Muscle layer of duodenum (tissue), 2 donors: ENCODE results near the gene MAP7.
"Not testable (repeated sequence)": the region's sequence is repeated elsewhere in the genome, so short reads cannot be mapped to it uniquely, and the experiment has no call there.

Experiments
- H3K27ac ChIP-seq: one replicate; pipeline ENCODE4 v1.7.0; 2013; ENCODE audit warnings: mild to moderate bottlenecking, low read length
- H3K27me3 ChIP-seq: one replicate; pipeline ENCODE4 v1.7.0; 2013; ENCODE audit warnings: low read depth, mild to moderate bottlenecking, control low read depth, low read length
- H3K36me3 ChIP-seq, 2 donors: one replicate each; pipeline ENCODE4 v1.7.0; 2013; ENCODE audit warnings: low read length in 2 of 2, control low read depth in 1 of 2, mild to moderate bottlenecking in 1 of 2; ENCODE audit not compliant: insufficient read depth in 2 of 2, control insufficient read depth in 1 of 2
- H3K4me1 ChIP-seq, 2 donors: one replicate each; pipeline ENCODE4 v1.7.0; 2013; ENCODE audit warnings: low read length in 2 of 2, mild to moderate bottlenecking in 2 of 2, control low read depth in 1 of 2, moderate library complexity in 1 of 2; ENCODE audit not compliant: insufficient read depth in 2 of 2, control insufficient read depth in 1 of 2
- H3K4me3 ChIP-seq, 2 donors: one replicate each; pipeline ENCODE4 v1.7.0; 2013; ENCODE audit warnings: low read length in 2 of 2, low read depth in 1 of 2, mild to moderate bottlenecking in 1 of 2
- H3K9me3 ChIP-seq, 2 donors: one replicate each; pipeline ENCODE4 v1.7.0; 2013; ENCODE audit warnings: low read length in 2 of 2, control low read depth in 1 of 2, mild to moderate bottlenecking in 1 of 2; ENCODE audit not compliant: control insufficient read depth in 1 of 2
- donor health status: healthy.

MAP7 gene

GRCh38 chr6:136403110-136403980, 146.9 kb downstream of the MAP7 start:
- H3K4me3 ChIP-seq = no peak overlapping the region

DNA sequence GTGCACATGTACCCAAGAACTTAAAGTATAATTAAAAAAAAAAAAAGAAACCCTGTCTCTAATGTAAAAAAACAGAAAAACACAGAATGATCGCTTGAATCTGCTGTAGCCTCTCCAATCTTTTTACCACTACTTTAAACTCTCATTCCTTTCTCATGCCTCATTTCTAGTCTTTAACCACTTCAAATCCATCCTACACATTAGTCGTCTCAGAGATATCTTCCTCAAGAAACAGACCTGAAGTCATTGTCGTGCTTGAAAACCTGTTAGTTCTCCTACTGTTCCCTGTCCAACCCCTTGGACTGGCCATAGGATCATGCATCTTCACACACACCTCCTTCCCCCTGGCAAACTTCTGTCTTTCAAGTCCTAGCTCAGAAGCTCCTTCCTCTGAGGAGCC, 148.5 kb downstream of the MAP7 start:
- Histone ChIP-seq H3K27ac (no peak overlapping the region), H3K9me3 (no peaks in the 10 kb centered on the region)

More at GRCh38 chr6:136403110-136403980, 146.9 kb downstream of the MAP7 start:
- Histone ChIP-seq H3K27me3 (no peaks in the 10 kb centered on the region), H3K4me1 (no peaks in the 10 kb centered on the region), H3K27ac (no peak overlapping the region), H3K36me3 (peaks cover 0 to 8% of the 10 kb centered on the region in 2 donors), H3K9me3 (no peaks in the 10 kb centered on the region)

DNA sequence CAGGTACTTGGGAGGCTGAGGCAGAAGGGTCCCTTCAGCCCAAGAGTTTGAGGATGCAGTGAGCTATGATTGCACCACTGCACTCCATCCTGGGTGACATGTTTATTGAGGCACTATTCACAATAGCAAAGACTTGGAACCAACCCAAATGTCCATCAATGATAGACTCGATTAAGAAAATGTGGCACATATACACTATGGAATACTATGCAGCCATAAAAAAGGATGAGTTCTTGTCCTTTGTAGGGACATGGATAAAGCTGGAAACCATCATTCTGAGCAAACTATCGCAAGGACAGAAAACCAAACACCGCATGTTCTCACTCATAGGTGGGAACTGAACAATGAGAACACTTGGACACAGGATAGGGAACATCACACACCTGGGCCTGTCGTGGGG, 149.0 kb downstream of the MAP7 start:
- H3K4me3 ChIP-seq, H3K36me3 ChIP-seq, H3K27me3 ChIP-seq, H3K4me1 ChIP-seq, H3K27ac ChIP-seq, H3K9me3 ChIP-seq: not testable (repeated sequence)

More for the DNA sequence above, 148.5 kb downstream of the MAP7 start:
- peaks cover 0 to 8% of the 10 kb centered on the region in 2 donors for H3K36me3 ChIP-seq
- no peaks in the 10 kb centered on the region for H3K4me1 ChIP-seq
- H3K27me3 ChIP-seq = no peaks in the 10 kb centered on the region
- no peak overlapping the region for H3K4me3 ChIP-seq

- no peaks in the 10 kb centered on the region for H3K9me3 ChIP-seq
- H3K27me3 ChIP-seq = no peaks in the 10 kb centered on the region
- H3K27ac ChIP-seq = no peak overlapping the region
- H3K4me1 ChIP-seq = no peaks in the 10 kb centered on the region
- H3K4me3 ChIP-seq = no peak overlapping the region
- peaks cover 0 to 6% of the 10 kb centered on the region in 2 donors for H3K36me3 ChIP-seq
These were observed 151.8 kb downstream of the MAP7 start for GRCh38 chr6:136398453-136398852.

DNA sequence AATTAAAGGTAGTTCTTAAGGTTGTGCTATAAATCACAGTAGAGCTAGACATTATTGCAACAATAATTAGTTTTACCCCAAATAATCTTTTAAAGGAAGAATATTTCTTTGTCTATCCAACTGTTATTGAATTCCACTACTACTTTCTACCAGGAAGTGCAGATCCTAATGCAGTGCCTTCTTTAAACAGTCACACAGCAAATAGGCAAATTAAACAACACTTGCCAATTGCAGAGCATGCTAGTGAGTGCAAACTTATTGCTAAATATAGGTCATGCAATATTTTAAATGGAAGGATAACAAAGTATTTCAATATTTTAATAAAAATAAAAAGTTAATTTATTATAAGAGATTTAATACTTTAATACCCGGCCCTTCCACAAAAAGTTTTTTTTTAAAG, 153.3 kb downstream of the MAP7 start:
- Histone ChIP-seq H3K36me3 (no peaks in the 10 kb centered on the region), H3K9me3 (no peaks in the 10 kb centered on the region), H3K4me1 (no peaks in the 10 kb centered on the region), H3K4me3 (no peak overlapping the region), H3K27ac (no peak overlapping the region), H3K27me3 (no peaks in the 10 kb centered on the region)

DNA sequence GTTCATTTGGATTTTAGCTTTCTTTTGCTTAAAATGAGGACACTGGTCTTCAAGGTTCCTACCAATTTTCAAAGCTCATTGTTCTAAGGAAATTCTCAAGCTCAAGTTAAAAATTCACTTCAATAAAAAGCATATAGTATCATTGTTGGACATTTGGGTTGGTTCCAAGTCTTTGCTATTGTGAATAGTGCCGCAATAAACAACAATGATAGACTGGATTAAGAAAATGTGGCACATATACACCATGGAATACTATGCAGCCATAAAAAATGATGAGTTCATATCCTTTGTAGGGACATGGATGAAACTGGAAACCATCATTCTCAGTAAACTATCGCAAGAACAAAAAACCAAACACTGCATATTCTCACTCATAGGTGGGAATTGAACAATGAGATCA, 159.3 kb downstream of the MAP7 start:
- H3K27me3 ChIP-seq, H3K27ac ChIP-seq, H3K36me3 ChIP-seq, H3K4me3 ChIP-seq, H3K4me1 ChIP-seq, H3K9me3 ChIP-seq: not testable (repeated sequence)

- no peak overlapping the region for H3K4me3 ChIP-seq
- no peaks in the 10 kb centered on the region for H3K9me3 ChIP-seq
- H3K27ac ChIP-seq = no peak overlapping the region
- no peaks in the 10 kb centered on the region for H3K27me3 ChIP-seq
- H3K36me3 ChIP-seq = no peaks in the 10 kb centered on the region
- no peaks in the 10 kb centered on the region for H3K4me1 ChIP-seq
These were observed 162.9 kb downstream of the MAP7 start for GRCh38 chr6:136387316-136387715.

DNA sequence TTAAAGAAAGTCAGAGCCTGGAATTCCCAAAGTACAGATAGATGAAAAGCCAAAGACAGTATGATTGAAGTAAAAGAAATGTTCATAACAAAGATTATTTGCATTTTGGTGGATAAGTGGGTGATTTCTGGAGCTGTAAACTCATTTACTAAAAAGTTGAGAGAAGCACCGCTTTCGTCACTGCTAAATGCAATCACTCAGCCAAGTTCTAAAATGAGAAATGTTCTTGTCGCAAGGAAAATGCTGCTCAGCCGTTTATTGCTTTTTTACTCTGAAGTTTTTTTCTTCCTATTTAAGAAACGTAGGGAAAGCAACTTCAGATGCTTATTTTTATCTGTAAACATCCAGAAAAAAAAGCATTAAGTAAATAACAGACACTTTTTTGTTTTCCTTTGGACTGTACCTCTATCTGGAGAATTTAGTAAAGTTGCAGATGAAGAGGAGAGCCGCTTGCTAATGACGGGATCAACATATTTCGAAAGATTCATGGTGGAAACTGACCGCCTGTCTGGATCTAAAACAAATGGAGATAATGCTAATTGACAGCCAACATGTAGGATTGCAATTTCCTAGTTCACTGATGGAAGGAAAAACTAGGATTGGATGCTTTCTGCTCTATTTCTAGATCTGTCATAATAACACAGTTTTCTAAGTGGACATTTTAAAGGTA, 166.8 kb downstream of the MAP7 start:
- no peaks in the 10 kb centered on the region for H3K4me1 ChIP-seq
- no peak overlapping the region for H3K27ac ChIP-seq
- no peaks in the 10 kb centered on the region for H3K36me3 ChIP-seq
- no peaks in the 10 kb centered on the region for H3K9me3 ChIP-seq
- H3K4me3 ChIP-seq = no peak overlapping the region
- H3K27me3 ChIP-seq = no peaks in the 10 kb centered on the region

GRCh38 chr6:136382676-136383252, 167.5 kb downstream of the MAP7 start:
- no peaks in the 10 kb centered on the region for H3K27me3 ChIP-seq

GRCh38 chr6:136378888-136379287, 171.3 kb downstream of the MAP7 start:
- Histone ChIP-seq H3K36me3 (no peaks in the 10 kb centered on the region), H3K4me3 (no peak overlapping the region), H3K4me1 (no peaks in the 10 kb centered on the region), H3K27me3 (no peaks in the 10 kb centered on the region), H3K27ac (no peak overlapping the region), H3K9me3 (no peaks in the 10 kb centered on the region)

More at GRCh38 chr6:136382676-136383252, 167.5 kb downstream of the MAP7 start:
- Histone ChIP-seq H3K27ac (no peak overlapping the region), H3K9me3 (no peaks in the 10 kb centered on the region), H3K36me3 (no peaks in the 10 kb centered on the region), H3K4me1 (no peaks in the 10 kb centered on the region), H3K4me3 (no peak overlapping the region)

DNA sequence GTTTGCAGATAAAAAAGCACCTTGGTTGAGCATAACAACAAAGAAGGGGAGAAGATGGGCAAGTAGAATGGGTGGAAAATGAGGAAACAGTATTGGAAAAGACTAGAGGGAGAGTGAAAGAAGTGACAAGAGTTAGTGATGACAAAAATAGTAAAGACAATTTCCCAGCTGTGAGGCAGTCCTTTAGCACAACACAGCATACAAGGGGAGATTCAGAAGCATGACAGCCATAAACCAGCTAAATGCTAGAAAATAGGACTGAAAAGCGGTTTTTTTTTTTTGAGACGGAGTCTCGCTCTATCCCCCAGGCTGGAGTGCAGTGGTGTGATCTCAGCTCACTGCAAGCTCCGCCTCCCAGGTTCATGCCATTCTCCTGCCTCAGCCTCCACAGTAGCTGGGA, 174.4 kb downstream of the MAP7 start:
- not testable (repeated sequence) for H3K36me3 ChIP-seq, H3K4me3 ChIP-seq, H3K27ac ChIP-seq, H3K4me1 ChIP-seq, H3K27me3 ChIP-seq, H3K9me3 ChIP-seq
